Pulmonary artery endothelial cell (primary cell): Measurements from ENCODE around the gene OR9G1. TPM values are rescaled to one million over a fixed set of nuclear protein-coding genes. Genes with fewer than 3 reads are reported as not detected.
"Not testable (repeated sequence)": the region's sequence is repeated elsewhere in the genome, so short reads cannot be mapped to it uniquely, and the experiment has no call there.

ENCODE experiments used
- DNase-seq: peaks from one replicate; pipeline ENCODE4 v3.0.0-alpha.2; 2011; ENCODE audit warnings: low read depth, low spot score
- total RNA-seq: library from RNA; depleted of rRNA; stranded (reverse); fragments of >200 nt; gene quantifications from 2 replicates; pipeline ENCODE4 v1.2.3, GENCODE V29; 2014

The OR9G1 gene, protein sequence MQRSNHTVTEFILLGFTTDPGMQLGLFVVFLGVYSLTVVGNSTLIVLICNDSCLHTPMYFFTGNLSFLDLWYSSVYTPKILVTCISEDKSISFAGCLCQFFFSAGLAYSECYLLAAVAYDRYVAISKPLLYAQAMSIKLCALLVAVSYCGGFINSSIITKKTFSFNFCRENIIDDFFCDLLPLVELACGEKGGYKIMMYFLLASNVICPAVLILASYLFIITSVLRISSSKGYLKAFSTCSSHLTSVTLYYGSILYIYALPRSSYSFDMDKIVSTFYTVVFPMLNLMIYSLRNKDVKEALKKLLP
- not detected in 2 replicates for total RNA-seq

DNA sequence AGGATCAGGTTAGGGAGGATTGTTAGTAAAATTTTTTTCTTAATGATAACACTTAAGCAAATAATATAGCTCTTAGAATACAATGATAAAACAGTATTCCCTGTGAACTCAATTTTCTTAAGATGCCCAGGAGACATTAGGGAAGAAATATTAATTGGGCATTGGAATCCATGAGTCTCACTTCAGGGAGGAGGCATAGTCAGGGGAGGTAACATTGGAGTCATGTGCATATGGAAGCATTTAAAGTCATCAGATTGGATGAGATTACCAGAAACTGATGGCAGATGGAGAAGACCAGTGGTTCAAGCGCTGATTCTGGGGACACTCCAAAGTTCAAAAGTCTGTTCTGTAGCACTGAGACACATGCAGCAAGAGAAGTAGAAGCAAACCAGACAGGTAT is at the start of gene OR9G1:
Gene OR9G1, plus strand, starts transcription at position 301 of the 400 bp plus-strand sequence. CDS start 1,293 bp downstream, outside the sequence.
- DNase-seq: no peak

DNA sequence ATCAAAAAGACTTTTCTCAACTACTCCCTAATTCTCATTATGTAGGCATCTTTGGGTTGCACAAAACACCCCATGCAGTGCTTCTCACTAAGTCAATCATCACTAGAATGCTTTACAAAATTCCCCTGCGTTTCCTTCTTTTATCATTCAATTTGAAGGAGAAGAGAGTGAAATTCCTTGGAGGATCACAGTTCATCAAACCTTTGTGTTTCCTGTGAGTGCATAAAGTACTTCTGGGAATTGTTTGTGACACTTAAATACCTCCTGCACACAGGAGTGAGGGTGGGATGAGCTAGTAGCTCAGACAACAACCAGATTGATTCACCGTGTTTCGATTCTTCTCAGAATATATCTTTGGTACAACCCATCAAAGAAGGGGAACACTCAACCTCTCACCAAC is 39.1 kb upstream of the OR9G1 start:
- DNase-seq: no peak

DNA sequence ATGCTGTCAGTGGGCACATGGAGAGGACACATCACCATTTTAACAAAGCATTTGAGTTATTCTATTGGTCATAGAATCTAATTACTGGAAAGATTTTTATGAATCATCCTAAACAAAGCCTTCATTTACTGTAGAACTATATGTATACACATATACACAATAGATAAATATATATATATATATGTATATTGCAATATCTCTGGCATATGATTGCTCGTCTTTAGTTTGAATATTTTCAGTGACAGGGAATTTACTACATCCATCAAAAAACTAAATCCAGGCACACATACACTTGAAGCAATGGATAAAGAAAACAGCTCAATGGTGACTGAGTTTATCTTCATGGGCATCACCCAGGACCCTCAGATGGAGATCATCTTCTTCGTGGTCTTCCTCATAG is 35.5 kb upstream of the OR9G1 start, which contains the start of gene OR5AR1:
Gene OR5AR1, plus strand, starts transcription at position 301 of the 400 bp plus-strand sequence. Its CDS starts 0 bp downstream, at position 301.
- DNase-seq: no peak

DNA sequence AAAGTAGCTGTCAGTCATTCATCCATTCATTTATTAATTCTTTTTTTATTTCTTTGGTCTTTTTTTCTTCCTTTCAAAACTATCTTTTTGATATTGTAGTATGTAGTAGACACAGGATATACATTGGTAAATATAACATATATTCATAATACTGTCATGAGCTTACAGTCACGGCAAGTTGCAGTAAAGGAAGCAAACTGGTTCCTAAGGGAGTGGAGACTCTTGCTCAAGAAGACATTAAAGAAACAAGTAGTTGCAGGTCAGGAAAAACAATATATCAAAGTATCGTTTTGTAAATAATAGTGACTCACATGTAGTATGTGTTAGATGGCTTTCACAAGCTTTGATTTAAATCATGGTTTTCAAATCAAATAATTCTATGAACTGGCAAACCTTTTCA is 27.9 kb upstream of the OR9G1 start:
- DNase-seq: no peak

DNA sequence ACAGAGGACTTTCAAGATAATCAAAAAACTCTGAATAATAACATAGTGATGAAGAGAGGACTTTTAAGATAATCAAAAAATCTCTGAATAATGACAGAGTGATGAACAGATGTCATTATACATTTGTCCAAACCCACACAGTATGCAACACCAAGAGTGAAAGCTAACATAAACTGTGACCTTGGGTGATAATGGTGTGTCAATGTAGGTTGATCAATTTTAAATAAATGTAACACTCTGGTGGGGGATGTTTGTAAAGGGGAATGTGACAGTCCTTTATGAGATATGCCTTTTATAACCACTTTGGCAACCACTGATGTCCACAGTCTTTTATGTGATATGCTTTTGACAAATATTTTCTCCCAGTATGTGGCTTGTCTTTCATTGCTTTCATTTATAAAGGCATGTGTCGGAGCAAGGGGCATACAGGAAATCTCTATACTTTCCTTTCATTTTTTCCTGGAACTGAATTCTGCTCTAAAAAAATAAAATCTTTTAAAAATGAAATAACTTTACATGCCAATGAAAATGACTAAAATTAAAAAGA is 10.3 kb upstream of the OR9G1 start:
- DNase-seq: no peak

DNA sequence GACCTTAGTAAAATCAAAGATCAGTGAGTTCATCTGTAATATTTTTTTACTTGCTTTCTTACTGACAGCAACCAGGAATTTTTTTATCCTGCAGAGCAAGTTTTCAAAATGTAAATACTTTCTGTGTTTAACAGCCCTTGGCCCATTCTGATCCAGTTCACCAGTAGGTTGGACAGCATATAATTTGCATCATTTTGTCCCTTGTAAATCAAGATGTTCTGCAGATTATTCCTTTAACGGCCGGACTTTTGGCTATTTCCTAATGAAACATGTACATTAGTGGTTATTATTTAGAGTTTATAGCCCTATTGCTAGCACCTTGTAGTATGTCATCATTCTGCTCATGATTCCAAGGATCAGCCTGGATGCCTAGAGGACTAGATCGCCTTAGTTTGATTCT is 7.7 kb upstream of the OR9G1 start:
- not testable (repeated sequence) for DNase-seq

DNA sequence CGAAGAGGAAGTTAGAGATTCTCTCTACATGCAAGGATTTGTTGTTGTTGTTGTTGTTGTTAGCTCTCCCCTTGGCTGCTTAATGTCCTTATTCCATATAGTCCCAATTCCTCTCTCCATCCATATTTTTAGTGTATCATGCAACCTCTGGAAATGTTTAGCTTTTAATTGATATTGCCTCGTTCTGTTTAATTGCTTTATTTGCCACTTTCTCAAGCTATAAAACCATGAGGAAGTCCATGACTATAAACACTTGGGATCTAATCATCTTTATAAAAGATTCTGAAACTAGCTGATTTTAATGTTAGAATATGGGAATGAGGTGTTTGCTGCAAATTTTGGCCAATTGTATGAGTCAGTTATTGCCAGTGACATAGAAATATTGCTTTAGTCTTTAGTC is 5.5 kb upstream of the OR9G1 start:
- DNase-seq: no peak

DNA sequence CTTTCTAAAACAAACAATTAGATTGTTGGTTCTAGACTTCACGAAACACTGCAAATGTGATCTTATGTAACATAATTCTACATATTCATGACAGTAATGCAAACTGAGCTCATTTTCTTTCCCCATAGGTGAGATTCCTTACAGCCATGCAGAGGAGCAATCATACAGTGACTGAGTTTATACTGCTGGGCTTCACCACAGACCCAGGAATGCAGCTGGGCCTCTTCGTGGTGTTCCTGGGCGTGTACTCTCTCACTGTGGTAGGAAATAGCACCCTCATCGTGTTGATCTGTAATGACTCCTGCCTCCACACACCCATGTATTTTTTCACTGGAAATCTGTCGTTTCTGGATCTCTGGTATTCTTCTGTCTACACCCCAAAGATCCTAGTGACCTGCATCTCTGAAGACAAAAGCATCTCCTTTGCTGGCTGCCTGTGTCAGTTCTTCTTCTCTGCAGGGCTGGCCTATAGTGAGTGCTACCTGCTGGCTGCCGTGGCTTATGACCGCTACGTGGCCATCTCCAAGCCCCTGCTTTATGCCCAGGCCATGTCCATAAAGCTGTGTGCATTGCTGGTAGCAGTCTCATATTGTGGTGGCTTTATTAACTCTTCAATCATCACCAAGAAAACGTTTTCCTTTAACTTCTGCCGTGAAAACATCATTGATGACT is 1.5 kb downstream of the OR9G1 start:
- no peak for DNase-seq

DNA sequence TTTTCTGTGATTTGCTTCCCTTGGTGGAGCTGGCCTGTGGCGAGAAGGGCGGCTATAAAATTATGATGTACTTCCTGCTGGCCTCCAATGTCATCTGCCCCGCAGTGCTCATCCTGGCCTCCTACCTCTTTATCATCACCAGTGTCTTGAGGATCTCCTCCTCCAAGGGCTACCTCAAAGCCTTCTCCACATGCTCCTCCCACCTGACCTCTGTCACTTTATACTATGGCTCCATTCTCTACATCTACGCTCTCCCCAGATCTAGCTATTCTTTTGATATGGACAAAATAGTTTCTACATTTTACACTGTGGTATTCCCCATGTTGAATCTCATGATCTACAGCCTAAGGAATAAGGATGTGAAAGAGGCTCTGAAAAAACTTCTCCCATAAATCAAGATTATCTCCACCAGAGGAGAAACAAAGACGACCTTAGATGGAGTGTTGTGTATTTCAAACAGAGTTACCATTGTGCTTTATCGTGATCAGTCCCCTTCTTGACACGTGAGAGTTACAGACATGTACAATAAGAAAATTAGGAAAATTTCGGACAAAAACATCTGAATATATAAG is 2.1 kb downstream of the OR9G1 start:
- no peak for DNase-seq

DNA sequence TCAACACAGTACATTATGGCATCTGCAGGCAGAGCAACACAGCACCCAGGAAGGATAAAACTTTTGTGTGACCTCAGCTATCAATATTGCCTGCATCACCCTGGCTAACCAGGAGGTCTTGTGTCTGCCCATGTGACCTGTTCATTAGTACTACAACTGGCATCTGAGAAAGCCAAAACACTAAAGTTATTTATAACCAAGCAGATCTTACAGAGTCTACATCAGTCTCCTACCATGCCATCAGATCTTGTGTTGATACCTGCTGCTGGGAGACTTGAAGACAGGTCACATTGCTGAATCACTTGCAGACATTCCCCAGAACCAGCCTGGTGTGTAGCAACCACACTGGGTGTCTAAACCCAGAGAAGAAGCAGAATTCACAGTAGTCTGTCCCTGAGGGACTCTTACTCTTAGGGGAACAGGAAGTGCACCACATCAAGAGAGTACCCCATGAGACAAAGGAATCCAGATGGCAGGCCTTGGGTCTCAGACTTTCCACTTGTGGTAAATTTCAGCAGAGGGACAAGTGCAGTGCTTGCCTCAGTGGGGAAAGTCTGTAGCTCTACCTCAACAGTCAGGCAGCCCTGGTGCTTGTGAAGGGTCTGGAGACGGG is 7.0 kb downstream of the OR9G1 start:
- no peak for DNase-seq

DNA sequence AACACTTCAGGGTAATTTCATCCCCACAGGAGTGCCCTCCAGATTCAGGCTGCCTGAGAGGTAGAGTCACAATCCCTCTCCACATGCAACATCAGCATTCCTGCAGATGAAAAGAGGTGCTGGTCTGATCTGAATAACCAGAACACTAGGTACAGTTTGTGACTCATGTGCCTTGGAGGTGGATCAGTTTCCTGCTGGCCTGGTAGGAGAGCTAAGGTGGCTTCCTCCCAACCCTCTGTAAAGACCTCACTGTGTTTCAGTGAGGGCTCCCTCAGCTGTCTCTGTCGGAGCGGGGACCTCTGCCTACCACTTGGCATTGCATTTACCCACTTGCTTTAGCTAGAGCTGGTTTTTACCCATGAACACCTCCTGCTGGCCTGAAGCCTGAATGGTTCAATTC is 7.6 kb downstream of the OR9G1 start:
- DNase-seq: no peak

DNA sequence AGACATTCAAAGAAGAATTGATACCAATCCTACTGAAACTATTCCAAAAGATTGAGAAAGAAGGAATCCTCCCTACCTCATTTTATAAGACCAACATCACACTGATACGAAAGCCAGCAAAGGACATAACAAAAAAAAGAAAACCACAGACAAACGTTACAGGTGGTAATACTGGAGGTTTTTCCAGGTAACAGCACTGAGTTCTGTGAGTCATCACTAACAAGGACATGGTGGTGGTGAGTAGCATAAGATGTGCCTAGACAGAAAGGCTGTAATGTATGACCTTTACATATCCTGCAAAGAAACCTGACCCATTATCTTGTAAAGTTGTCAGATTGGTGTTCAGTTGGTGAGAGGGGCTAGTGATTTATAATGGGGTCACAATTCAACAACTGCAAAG is 15.3 kb downstream of the OR9G1 start:
- no peak for DNase-seq

DNA sequence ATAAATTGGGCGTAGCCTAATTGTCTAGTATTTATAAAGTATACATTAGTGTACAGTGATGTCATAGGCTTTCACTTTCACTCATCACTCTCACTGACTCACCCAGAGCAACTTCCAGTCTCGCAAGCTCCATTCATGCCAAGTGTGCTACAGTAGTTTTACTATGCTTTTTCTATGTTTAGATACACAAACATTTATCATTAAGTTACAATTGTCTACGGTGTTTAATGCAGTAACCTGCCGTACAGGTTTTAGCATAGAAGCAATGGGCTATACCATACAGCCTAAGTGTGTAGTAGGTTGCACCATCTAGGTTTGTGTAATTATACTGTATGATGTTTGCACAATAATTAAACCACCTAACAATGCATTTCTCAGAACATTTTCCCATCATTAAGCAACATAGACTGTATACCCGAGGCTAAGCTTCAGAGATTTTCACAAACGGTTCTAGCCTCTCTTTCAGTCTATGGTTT is 17.5 kb downstream of the OR9G1 start:
- no peak for DNase-seq

DNA sequence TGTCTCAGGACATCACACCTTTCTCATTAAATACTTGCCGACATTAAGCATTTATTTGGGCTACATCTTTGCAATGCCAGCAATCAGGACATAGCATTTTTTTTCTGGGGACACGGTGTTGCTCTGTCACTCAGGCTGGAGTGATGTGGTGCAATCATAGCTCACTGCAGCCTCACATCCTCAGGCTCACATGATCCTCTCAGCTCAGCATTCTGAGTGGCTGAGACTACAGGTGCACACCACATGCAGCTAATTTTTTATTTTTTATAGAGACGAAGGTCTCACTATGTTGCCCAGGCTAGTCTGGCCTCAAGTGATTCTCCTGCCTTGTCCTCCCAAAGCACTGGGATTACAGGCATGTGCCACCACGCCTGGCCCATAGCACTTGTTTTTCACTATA is 21.6 kb downstream of the OR9G1 start:
- no peak for DNase-seq

DNA sequence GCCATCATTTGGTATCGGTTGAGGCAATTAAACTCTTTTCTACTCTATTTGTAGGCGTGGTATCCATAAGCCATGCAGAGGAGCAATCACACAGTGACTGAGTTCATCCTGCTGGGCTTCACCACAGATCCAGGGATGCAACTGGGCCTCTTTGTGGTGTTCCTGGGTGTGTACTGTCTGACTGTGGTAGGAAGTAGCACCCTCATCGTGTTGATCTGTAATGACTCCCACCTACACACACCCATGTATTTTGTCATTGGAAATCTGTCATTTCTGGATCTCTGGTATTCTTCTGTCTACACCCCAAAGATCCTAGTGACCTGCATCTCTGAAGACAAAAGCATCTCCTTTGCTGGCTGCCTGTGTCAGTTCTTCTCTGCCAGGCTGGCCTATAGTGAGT is 41.2 kb downstream of the OR9G1 start:
- DNase-seq: no peak

DNA sequence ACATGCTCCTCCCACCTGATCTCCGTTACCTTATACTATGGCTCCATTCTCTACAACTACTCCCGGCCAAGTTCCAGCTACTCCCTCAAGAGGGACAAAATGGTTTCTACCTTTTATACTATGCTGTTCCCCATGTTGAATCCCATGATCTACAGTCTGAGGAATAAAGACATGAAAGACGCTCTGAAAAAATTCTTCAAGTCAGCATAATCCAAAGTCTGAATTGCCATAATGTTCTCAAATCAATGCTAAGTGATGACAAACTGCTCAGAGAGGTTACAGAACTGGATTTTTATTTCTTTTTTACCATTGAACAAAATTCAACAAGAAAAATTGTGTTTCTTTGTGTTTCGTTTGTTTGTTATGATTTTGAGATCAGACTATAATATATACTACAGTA is 42.0 kb downstream of the OR9G1 start:
- DNase-seq: no peak

DNA sequence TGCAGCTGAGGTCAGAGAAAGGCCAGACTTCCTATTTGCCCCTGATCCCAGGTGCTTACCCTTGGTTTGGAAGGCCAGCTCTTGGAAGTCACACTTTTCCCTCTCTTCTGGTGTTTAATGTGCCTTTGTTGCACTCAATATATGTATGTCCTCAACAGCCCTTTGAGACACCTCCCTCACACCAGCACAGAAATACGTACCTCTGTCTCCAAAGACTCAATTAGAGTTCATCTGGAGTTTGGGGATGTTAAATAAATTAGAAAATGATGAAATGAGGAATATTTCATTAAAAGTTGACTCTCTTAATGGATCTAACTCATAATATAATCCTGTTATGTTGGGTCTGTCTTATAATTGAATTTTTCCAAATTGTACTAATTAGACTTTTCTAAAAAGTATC is 49.7 kb downstream of the OR9G1 start, which contains the start of gene OR9G4:
Gene OR9G4, minus strand, starts transcription at position 101 of the 400 bp plus-strand sequence. CDS start 4,931 bp downstream, outside the sequence.
- no peak for DNase-seq

DNA sequence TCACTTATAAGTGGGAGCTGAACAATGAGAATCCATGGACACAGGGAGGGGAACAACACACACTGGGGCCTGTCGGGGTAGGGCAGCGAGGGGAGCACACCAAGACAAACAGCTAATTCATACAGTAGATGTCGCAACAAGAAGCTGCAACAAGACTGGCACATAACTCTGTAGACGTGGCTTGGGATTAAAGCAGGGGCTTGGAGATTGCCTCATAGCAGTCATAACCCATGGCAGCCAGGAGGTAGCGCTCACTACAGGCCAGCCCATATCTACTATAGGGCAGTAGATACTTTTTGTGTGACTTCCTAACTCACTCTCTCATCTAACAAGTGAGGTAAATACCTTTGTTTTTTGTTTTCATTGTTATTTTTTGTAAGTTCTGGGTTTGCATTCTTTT is 51.3 kb downstream of the OR9G1 start:
- no peak for DNase-seq

DNA sequence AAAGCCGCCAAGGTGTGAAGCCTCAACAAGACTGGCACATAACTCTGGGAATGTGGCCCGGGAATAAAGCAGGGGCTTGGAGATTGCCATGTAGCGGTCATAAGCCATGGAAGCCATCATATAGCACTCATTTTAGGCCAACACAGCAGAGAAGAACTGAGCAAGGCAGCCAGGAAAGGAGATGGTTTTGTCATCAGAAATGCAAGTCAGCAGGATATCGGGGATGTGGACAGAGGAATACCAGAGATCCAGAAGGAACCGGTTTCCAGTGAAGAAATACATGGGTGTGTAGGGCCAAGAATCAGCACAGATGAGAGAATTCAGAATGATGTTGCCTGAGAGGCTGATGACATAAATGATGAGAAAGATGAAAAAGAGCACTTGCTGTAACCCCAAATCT is 52.6 kb downstream of the OR9G1 start:
- no peak for DNase-seq
